IPS-18a (cell line): Measurements from ENCODE around the gene RBPJ.

Experiments
- H3K27ac ChIP-seq: one replicate; pipeline ENCODE4 v1.5.1; 2013; ENCODE audit warnings: low read length
- H3K27me3 ChIP-seq: one replicate; pipeline ENCODE4 v1.6.1; 2013; ENCODE audit warnings: mild to moderate bottlenecking, low read length; ENCODE audit not compliant: control insufficient read depth, insufficient read depth
- H3K36me3 ChIP-seq: one replicate; pipeline ENCODE4 v1.6.1; 2013; ENCODE audit warnings: low read depth, low read length; ENCODE audit not compliant: control insufficient read depth
- H3K4me1 ChIP-seq: one replicate; pipeline ENCODE4 v1.6.1; 2013; ENCODE audit warnings: low read depth, low read length; ENCODE audit not compliant: control insufficient read depth
- H3K4me3 ChIP-seq: one replicate; pipeline ENCODE4 v1.5.1; 2013; ENCODE audit warnings: low read length
- H3K9ac ChIP-seq: one replicate; pipeline ENCODE4 v1.6.1; 2013; ENCODE audit warnings: mild to moderate bottlenecking, low read length, moderate library complexity
- H3K9me3 ChIP-seq: one replicate; pipeline ENCODE4 v1.6.1; 2013; ENCODE audit warnings: low read depth, low read length; ENCODE audit not compliant: control insufficient read depth

The RBPJ gene

GRCh38 chr4:26289401-26289800 is 31.4 kb upstream of the RBPJ start:
- Histone ChIP-seq H3K9me3 (no peaks in the 10 kb centered on the region), H3K9ac (no peak overlapping the region), H3K27me3 (no peaks in the 10 kb centered on the region), H3K27ac (no peak overlapping the region), H3K4me3 (no peak overlapping the region), H3K4me1 (no peaks in the 10 kb centered on the region), H3K36me3 (no peaks in the 10 kb centered on the region)

GRCh38 chr4:26290321-26290720 is 30.5 kb upstream of the RBPJ start:
- Histone ChIP-seq H3K27ac (no peak overlapping the region), H3K27me3 (no peaks in the 10 kb centered on the region), H3K4me1 (no peaks in the 10 kb centered on the region), H3K9ac (no peak overlapping the region), H3K36me3 (no peaks in the 10 kb centered on the region), H3K9me3 (no peaks in the 10 kb centered on the region), H3K4me3 (no peak overlapping the region)

- peaks cover 30% of the 10 kb centered on the region for H3K4me1 ChIP-seq
These were observed 25.9 kb upstream of the RBPJ start for GRCh38 chr4:26294904-26295303.

GRCh38 chr4:26296021-26296420 is 24.8 kb upstream of the RBPJ start:
- Histone ChIP-seq H3K4me3 (no peak overlapping the region), H3K9ac (no peak overlapping the region), H3K4me1 (peaks cover 41% of the 10 kb centered on the region), H3K9me3 (no peaks in the 10 kb centered on the region), H3K27me3 (no peaks in the 10 kb centered on the region), H3K27ac (no peak overlapping the region), H3K36me3 (no peaks in the 10 kb centered on the region)

More at GRCh38 chr4:26294904-26295303, 25.9 kb upstream of the RBPJ start:
- Histone ChIP-seq H3K4me3 (no peak overlapping the region), H3K27ac (no peak overlapping the region), H3K36me3 (no peaks in the 10 kb centered on the region), H3K27me3 (no peaks in the 10 kb centered on the region), H3K9ac (no peak overlapping the region), H3K9me3 (no peaks in the 10 kb centered on the region)

GRCh38 chr4:26296514-26296913 is 24.3 kb upstream of the RBPJ start:
- H3K27me3 ChIP-seq: no peaks in the 10 kb centered on the region
- H3K4me1 ChIP-seq: peaks cover 41% of the 10 kb centered on the region
- no peak overlapping the region for H3K4me3 ChIP-seq
- H3K27ac ChIP-seq: no peak overlapping the region
- H3K9me3 ChIP-seq: no peaks in the 10 kb centered on the region
- no peak overlapping the region for H3K9ac ChIP-seq
- H3K36me3 ChIP-seq: no peaks in the 10 kb centered on the region

GRCh38 chr4:26297219-26297618 is 23.6 kb upstream of the RBPJ start:
- H3K27ac ChIP-seq: no peak overlapping the region
- no peaks in the 10 kb centered on the region for H3K9me3 ChIP-seq
- H3K27me3 ChIP-seq: no peaks in the 10 kb centered on the region
- peaks cover 41% of the 10 kb centered on the region for H3K4me1 ChIP-seq
- H3K9ac ChIP-seq: no peak overlapping the region
- H3K36me3 ChIP-seq: no peaks in the 10 kb centered on the region
- no peak overlapping the region for H3K4me3 ChIP-seq

GRCh38 chr4:26298198-26298947 is 22.4 kb upstream of the RBPJ start:
- Histone ChIP-seq H3K4me3 (peak overlapping the region; percentile 31), H3K27me3 (no peaks in the 10 kb centered on the region), H3K9ac (peak overlapping the region; percentile 11), H3K9me3 (no peaks in the 10 kb centered on the region), H3K4me1 (peaks cover 41% of the 10 kb centered on the region), H3K27ac (peak overlapping the region; percentile 79), H3K36me3 (no peaks in the 10 kb centered on the region)

GRCh38 chr4:26299254-26299882 is 21.4 kb upstream of the RBPJ start:
- Histone ChIP-seq H3K4me1 (peaks cover 41% of the 10 kb centered on the region), H3K36me3 (no peaks in the 10 kb centered on the region), H3K4me3 (no peak overlapping the region), H3K9me3 (no peaks in the 10 kb centered on the region), H3K27ac (peak overlapping the region; percentile 79), H3K9ac (peak overlapping the region; percentile 11), H3K27me3 (no peaks in the 10 kb centered on the region)

GRCh38 chr4:26300314-26301307 is 20.2 kb upstream of the RBPJ start:
- Histone ChIP-seq H3K27me3 (no peaks in the 10 kb centered on the region), H3K9me3 (no peaks in the 10 kb centered on the region), H3K4me1 (peaks cover 41% of the 10 kb centered on the region), H3K27ac (no peak overlapping the region), H3K4me3 (no peak overlapping the region), H3K9ac (no peak overlapping the region), H3K36me3 (no peaks in the 10 kb centered on the region)

- Histone ChIP-seq H3K9me3 (no peaks in the 10 kb centered on the region), H3K36me3 (no peaks in the 10 kb centered on the region), H3K4me3 (no peak overlapping the region), H3K27me3 (no peaks in the 10 kb centered on the region), H3K9ac (no peak overlapping the region), H3K27ac (no peak overlapping the region), H3K4me1 (peaks cover 35% of the 10 kb centered on the region)
These were observed 18.5 kb upstream of the RBPJ start for GRCh38 chr4:26302031-26302899.
